NB4 (cell line): ENCODE results near the gene TNFRSF8.

Experiments
- DNase-seq: peaks from one replicate; pipeline ENCODE4 v3.0.0; 2010; ENCODE audit warnings: low read depth
- H3K4me3 ChIP-seq: one replicate; pipeline ENCODE4 v1.5.1; 2011; ENCODE audit warnings: mild to moderate bottlenecking, low read depth, low read length, moderate library complexity
- MYC ChIP-seq: IDR thresholded peaks from 2 replicates; pipeline ENCODE4 v1.6.1; 2011; ENCODE audit warnings: low read depth, low read length
- POLR2A ChIP-seq: IDR thresholded peaks from 2 replicates; pipeline ENCODE4 v1.6.1; 2011; ENCODE audit warnings: mild to moderate bottlenecking; ENCODE audit not compliant: insufficient read length; ENCODE audit errors: extremely low read depth
- TF ChIP-seq, protein P1 (sequence below): IDR thresholded peaks from 2 replicates; pipeline ENCODE4 v1.6.1; 2011; ENCODE audit warnings: low read depth, low read length
- TF ChIP-seq, protein P2 (sequence below): IDR thresholded peaks from one replicate; pipeline ENCODE4 v1.5.1; 2012; ENCODE audit warnings: low read depth, low read length

Gene TNFRSF8

GRCh38 chr1:12082988-12083387, 19.9 kb downstream of the TNFRSF8 start:
- DNase-seq, result no peak
- TF ChIP-seq MYC (no peak), POLR2A (no peak)
- TF ChIP-seq, protein P1, sequence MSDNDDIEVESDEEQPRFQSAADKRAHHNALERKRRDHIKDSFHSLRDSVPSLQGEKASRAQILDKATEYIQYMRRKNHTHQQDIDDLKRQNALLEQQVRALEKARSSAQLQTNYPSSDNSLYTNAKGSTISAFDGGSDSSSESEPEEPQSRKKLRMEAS, result no peak
- no peak overlapping the region for H3K4me3 ChIP-seq

GRCh38 chr1:12083766-12084165, 20.7 kb downstream of the TNFRSF8 start:
- TF ChIP-seq, protein P2, sequence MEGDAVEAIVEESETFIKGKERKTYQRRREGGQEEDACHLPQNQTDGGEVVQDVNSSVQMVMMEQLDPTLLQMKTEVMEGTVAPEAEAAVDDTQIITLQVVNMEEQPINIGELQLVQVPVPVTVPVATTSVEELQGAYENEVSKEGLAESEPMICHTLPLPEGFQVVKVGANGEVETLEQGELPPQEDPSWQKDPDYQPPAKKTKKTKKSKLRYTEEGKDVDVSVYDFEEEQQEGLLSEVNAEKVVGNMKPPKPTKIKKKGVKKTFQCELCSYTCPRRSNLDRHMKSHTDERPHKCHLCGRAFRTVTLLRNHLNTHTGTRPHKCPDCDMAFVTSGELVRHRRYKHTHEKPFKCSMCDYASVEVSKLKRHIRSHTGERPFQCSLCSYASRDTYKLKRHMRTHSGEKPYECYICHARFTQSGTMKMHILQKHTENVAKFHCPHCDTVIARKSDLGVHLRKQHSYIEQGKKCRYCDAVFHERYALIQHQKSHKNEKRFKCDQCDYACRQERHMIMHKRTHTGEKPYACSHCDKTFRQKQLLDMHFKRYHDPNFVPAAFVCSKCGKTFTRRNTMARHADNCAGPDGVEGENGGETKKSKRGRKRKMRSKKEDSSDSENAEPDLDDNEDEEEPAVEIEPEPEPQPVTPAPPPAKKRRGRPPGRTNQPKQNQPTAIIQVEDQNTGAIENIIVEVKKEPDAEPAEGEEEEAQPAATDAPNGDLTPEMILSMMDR, result no peak
- TF ChIP-seq POLR2A, result no peak
- TF ChIP-seq, protein P1, result no peak
- TF ChIP-seq MYC, result no peak
- no peak overlapping the region for H3K4me3 ChIP-seq
- no peak for DNase-seq

- TF ChIP-seq, protein P2, result no peak
- TF ChIP-seq, protein P1, result no peak
- TF ChIP-seq POLR2A, result no peak
- TF ChIP-seq MYC, result no peak
- H3K4me3 ChIP-seq, result no peak overlapping the region
- no peak for DNase-seq
Observed at GRCh38 chr1:12085643-12086260, 22.6 kb downstream of the TNFRSF8 start.

DNA sequence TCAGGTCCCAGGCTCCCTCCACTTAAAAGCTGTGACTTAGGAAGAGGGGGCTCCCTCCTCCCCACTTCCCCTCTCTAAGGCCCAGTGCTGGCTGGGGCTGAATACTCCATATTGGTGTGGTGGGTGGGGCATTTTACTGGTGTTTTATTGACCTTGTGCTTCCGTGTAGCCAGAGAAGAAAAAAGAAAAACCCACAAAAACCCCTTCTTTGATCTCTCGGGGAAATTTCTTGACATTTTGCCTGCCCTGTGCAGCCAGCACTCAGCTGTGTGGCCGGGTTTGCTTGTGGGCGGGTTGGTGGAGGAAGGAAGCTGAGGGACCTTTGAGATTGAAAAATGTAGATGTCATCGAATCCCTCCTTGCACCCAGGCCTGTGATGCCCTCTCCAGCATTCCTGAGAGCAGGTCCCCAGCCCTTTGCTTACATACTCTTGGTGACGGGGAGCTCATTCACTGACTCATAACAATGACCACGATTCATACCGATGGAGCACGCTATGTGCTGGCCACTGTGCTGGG, 24.8 kb downstream of the TNFRSF8 start:
- TF ChIP-seq, protein P1, result no peak
- TF ChIP-seq MYC (no peak), POLR2A (no peak)
- TF ChIP-seq, protein P2, result no peak
- no peak overlapping the region for H3K4me3 ChIP-seq
- peak; percentile 34 for DNase-seq

DNA sequence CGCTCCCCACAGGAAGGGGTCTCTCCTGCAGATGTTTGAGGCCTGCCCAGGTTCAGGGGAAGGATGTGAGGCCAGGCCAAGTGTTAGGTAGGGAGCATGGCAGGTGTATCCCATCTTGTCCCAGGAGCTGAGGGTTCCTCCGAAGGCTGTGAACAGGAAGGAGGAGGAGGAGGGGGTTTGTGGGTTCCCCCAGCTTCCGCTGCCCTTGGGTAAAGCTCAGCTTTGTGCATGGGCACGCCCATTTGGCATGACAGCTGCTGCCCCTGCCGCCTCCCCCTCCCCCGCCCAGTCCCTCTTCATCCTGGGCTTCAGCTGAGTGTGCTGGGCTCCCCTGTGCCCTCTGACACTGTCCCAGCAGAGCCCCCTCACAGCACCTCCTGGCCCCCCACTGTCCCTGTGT, 25.5 kb downstream of the TNFRSF8 start:
- H3K4me3 ChIP-seq, result no peak overlapping the region
- TF ChIP-seq POLR2A (no peak), MYC (no peak)
- TF ChIP-seq, protein P2, result no peak
- TF ChIP-seq, protein P1, result no peak
- peak; percentile 51 for DNase-seq

- DNase-seq, result no peak
- TF ChIP-seq, protein P2, result no peak
- TF ChIP-seq MYC, result no peak
- TF ChIP-seq POLR2A, result no peak
- TF ChIP-seq, protein P1, result no peak
- no peak overlapping the region for H3K4me3 ChIP-seq
Observed at GRCh38 chr1:12090326-12090725, 27.2 kb downstream of the TNFRSF8 start.
